Loucy (cell line): ENCODE results near the gene HPS6.

ENCODE experiments used
- H2AFZ ChIP-seq: fragments of 200-600 bp; sonication (generic); 2 replicates; pipeline ENCODE4 v1.6.0; 2016; ENCODE audit warnings: antibody characterized with exemption, mild to moderate bottlenecking, low read length, moderate library complexity
- H3F3A ChIP-seq: fragments of 200-600 bp; 2 replicates; pipeline ENCODE4 v1.6.0; 2016; ENCODE audit warnings: antibody characterized with exemption, low read depth, mild to moderate bottlenecking
- H3K27me3 ChIP-seq: fragments of 200-600 bp; sonication (generic); 2 replicates; pipeline ENCODE4 v1.6.1; 2014; ENCODE audit warnings: low read length, mild to moderate bottlenecking; ENCODE audit not compliant: insufficient read depth, poor library complexity, severe bottlenecking
- H3K36me3 ChIP-seq: fragments of 200-600 bp; sonication (generic); 2 replicates; pipeline ENCODE4 v1.6.1; 2016; ENCODE audit warnings: low read length; ENCODE audit not compliant: insufficient read depth
- H3K4me1 ChIP-seq: fragments of 200-600 bp; sonication (generic); 2 replicates; pipeline ENCODE4 v1.5.1; 2014; ENCODE audit warnings: low read length, mild to moderate bottlenecking; ENCODE audit not compliant: insufficient read depth, poor library complexity, severe bottlenecking
- H3K4me2 ChIP-seq: fragments of 200-600 bp; sonication (generic); 2 replicates; pipeline ENCODE4 v1.6.0; 2014; ENCODE audit warnings: antibody characterized with exemption, low read length, low read depth, mild to moderate bottlenecking; ENCODE audit not compliant: poor library complexity, severe bottlenecking
- H3K4me3 ChIP-seq: fragments of 200-600 bp; sonication (generic); 2 replicates; pipeline ENCODE4 v1.5.1; 2014; ENCODE audit warnings: low read length, mild to moderate bottlenecking, mixed read lengths; ENCODE audit not compliant: poor library complexity, severe bottlenecking
- H3K79me2 ChIP-seq: fragments of 200-600 bp; sonication (generic); 2 replicates; pipeline ENCODE4 v1.6.1; 2014; ENCODE audit warnings: low read length; ENCODE audit not compliant: insufficient read depth
- H3K9ac ChIP-seq: fragments of 200-600 bp; sonication (generic); 2 replicates; pipeline ENCODE4 v1.6.0; 2014; ENCODE audit warnings: mild to moderate bottlenecking, low read depth, low read length, moderate library complexity; ENCODE audit not compliant: poor library complexity, severe bottlenecking
- H3K9me2 ChIP-seq: fragments of 200-600 bp; sonication (generic); replicated peaks from 2 replicates; pipeline ENCODE4 v1.6.1; 2016; ENCODE audit warnings: low read depth, low read length, mixed read lengths
- H3K9me3 ChIP-seq: fragments of 200-600 bp; sonication (generic); 2 replicates; pipeline ENCODE4 v1.6.1; 2014; ENCODE audit warnings: mild to moderate bottlenecking, antibody characterized with exemption, low read length, low read depth; ENCODE audit not compliant: insufficient read depth
- H4K20me1 ChIP-seq: fragments of 200-600 bp; sonication (generic); 2 replicates; pipeline ENCODE4 v1.6.0; 2014; ENCODE audit warnings: antibody characterized with exemption, low read length, mild to moderate bottlenecking; ENCODE audit not compliant: insufficient read depth, poor library complexity, severe bottlenecking
- EZH2phosphoT487 ChIP-seq: fragments of 200-600 bp; IDR thresholded peaks from 2 replicates; pipeline ENCODE4 v1.6.1; 2018; ENCODE audit warnings: antibody characterized with exemption, mild to moderate bottlenecking, moderate library complexity, borderline replicate concordance
- TF ChIP-seq, protein P1 (sequence below): fragments of 200-600 bp; sonication (generic); conservative IDR thresholded peaks from 2 replicates; pipeline ENCODE4 v1.5.1; 2014; ENCODE audit warnings: mild to moderate bottlenecking, antibody characterized with exemption, low read length

Gene HPS6

DNA sequence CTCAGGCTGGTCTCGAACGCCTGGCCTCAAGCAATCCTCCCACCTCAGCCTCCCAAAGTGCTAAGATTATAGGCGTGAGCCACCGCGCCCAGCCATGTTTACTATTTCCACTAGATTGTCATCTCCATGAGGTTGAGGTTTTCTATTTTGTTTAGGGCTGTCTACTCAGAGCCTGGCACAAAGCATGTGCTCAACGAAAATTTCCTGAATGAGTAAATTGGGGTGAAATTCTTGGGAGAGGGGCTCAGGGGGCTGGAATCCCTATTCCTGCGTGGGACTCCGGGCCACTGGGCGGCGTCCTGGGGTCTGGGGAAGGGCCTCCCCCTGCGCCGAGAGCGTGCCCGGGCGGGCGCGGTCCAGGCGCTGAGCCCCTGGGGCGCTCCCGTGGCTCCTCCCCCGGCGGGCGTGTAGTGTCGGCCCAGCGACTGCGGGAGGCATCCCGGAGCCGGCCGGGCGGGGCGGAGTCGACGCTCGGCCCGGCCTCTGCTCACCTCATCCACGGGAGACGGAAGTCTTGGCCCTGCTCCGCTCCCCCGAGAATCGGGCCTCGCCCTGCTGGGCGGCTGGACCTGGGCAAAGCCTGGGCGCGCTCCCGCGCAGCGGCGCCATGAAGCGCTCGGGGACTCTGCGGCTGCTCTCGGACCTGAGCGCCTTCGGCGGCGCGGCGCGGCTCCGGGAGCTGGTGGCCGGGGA lies at the start of gene HPS6:
Gene HPS6, plus strand, starts transcription at position 482 of the 693 bp plus-strand sequence. Its CDS starts 126 bp downstream, at position 608.
- no peaks in the 10 kb centered on the region for H3K9me3 ChIP-seq
- peaks cover 7% of the 10 kb centered on the region; the same call in 1 of the 2 replicates for H3F3A ChIP-seq
- peaks cover 16% of the 10 kb centered on the region for H3K4me1 ChIP-seq
- peaks cover 24% of the 10 kb centered on the region for H3K79me2 ChIP-seq
- peak within 1 kb of the TSS; percentile 94 for H3K4me2 ChIP-seq
- peak within 1 kb of the TSS; percentile 86 for H3K9ac ChIP-seq
- peak within 1 kb of the TSS; percentile 87 for H3K4me3 ChIP-seq
- peaks cover 20% of the 10 kb centered on the region for H4K20me1 ChIP-seq
- H2AFZ ChIP-seq, result peak within 1 kb of the TSS; percentile 86
- no peak for TF ChIP-seq EZH2phosphoT487
- TF ChIP-seq, protein P1, sequence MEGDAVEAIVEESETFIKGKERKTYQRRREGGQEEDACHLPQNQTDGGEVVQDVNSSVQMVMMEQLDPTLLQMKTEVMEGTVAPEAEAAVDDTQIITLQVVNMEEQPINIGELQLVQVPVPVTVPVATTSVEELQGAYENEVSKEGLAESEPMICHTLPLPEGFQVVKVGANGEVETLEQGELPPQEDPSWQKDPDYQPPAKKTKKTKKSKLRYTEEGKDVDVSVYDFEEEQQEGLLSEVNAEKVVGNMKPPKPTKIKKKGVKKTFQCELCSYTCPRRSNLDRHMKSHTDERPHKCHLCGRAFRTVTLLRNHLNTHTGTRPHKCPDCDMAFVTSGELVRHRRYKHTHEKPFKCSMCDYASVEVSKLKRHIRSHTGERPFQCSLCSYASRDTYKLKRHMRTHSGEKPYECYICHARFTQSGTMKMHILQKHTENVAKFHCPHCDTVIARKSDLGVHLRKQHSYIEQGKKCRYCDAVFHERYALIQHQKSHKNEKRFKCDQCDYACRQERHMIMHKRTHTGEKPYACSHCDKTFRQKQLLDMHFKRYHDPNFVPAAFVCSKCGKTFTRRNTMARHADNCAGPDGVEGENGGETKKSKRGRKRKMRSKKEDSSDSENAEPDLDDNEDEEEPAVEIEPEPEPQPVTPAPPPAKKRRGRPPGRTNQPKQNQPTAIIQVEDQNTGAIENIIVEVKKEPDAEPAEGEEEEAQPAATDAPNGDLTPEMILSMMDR, result peak; percentile 59
- H3K27me3 ChIP-seq, result no peaks in the 10 kb centered on the region
- H3K9me2 ChIP-seq, result no peaks in the 10 kb centered on the region
- H3K36me3 ChIP-seq, result no peaks in the 10 kb centered on the region

- H3K9me3 ChIP-seq, result 0 out of 2 replicates have a peak, but pooled peaks cover 3% of the 10 kb centered on the region
- no peaks in the 10 kb centered on the region for H3F3A ChIP-seq
- H2AFZ ChIP-seq, result no peak overlapping the region
- no peak overlapping the region for H3K9ac ChIP-seq
- TF ChIP-seq EZH2phosphoT487, result no peak
- TF ChIP-seq, protein P1, result no peak
- no peak overlapping the region for H3K4me2 ChIP-seq
- H3K4me3 ChIP-seq, result no peak overlapping the region
- no peaks in the 10 kb centered on the region for H3K27me3 ChIP-seq
- H3K4me1 ChIP-seq, result no peaks in the 10 kb centered on the region
- H3K79me2 ChIP-seq, result no peaks in the 10 kb centered on the region
- H3K9me2 ChIP-seq, result no peaks in the 10 kb centered on the region
- H3K36me3 ChIP-seq, result peaks cover 21% of the 10 kb centered on the region; the same call in 1 of the 2 replicates
- H4K20me1 ChIP-seq, result no peaks in the 10 kb centered on the region
Measured at GRCh38 chr10:102016416-102016815, 48.7 kb upstream of the HPS6 start.

DNA sequence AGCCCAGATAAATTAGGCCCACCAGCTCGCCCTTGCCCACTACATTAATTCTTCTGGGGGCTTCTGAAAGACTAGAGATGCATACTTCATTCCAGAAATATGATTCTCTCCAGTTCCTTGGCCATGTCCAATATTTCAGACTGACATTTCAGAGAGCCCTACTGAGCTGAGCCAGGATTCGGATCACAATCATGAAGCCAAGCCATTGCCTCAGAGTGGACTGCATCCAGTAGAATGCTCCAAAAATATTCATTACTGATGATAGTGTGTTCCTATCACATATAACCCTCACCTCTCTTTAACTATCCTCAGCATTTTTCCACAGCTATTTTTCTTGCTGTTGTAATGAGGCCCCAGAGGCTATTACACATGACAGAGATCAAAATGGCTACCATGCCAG lies 47.9 kb upstream of the HPS6 start:
- Histone ChIP-seq H3K9ac (no peak overlapping the region), H3K9me2 (no peaks in the 10 kb centered on the region), H3K4me3 (no peak overlapping the region), H3K79me2 (no peaks in the 10 kb centered on the region), H3F3A (no peaks in the 10 kb centered on the region), H2AFZ (no peak overlapping the region), H3K4me2 (no peak overlapping the region), H4K20me1 (no peaks in the 10 kb centered on the region), H3K27me3 (no peaks in the 10 kb centered on the region), H3K9me3 (0 out of 2 replicates have a peak, but pooled peaks cover 3% of the 10 kb centered on the region), H3K4me1 (no peaks in the 10 kb centered on the region), H3K36me3 (peaks cover 16% of the 10 kb centered on the region; the same call in 1 of the 2 replicates)
- TF ChIP-seq EZH2phosphoT487, result no peak
- TF ChIP-seq, protein P1, result no peak
